Measurements from ENCODE around the gene SULT6B1.
"Not testable (repeated sequence)": the region's sequence is repeated elsewhere in the genome, so short reads cannot be mapped to it uniquely, and the experiment has no call there.

The SULT6B1 gene

GRCh38 chr2:37195862-37196319 lies 7.4 kb upstream of the SULT6B1 start:
- not testable (repeated sequence) for DNase-seq

GRCh38 chr2:37192551-37192950 lies 4.1 kb upstream of the SULT6B1 start:
- DNase-seq, result no peak

GRCh38 chr2:37191747-37192146 lies 3.3 kb upstream of the SULT6B1 start:
- DNase-seq, result no peak

- no peak for DNase-seq
Observed at GRCh38 chr2:37191253-37191652, 2.8 kb upstream of the SULT6B1 start.

- no peak for DNase-seq
Observed at GRCh38 chr2:37190290-37190689, 1.8 kb upstream of the SULT6B1 start.

GRCh38 chr2:37189452-37190153 lies 1.1 kb upstream of the SULT6B1 start:
- DNase-seq, result no peak

GRCh38 chr2:37181726-37182684 lies 6.5 kb downstream of the SULT6B1 start:
- no peak for DNase-seq

GRCh38 chr2:37180640-37181039 lies 7.8 kb downstream of the SULT6B1 start:
- no peak for DNase-seq

- DNase-seq, result no peak
Observed at GRCh38 chr2:37180006-37180639, 8.3 kb downstream of the SULT6B1 start.

- DNase-seq, result no peak
Observed at GRCh38 chr2:37173741-37174140, 14.7 kb downstream of the SULT6B1 start.

GRCh38 chr2:37171624-37171950 lies 16.9 kb downstream of the SULT6B1 start:
- DNase-seq, result no peak

- peak; percentile 32 for DNase-seq
Observed at GRCh38 chr2:37168217-37168981, 20.1 kb downstream of the SULT6B1 start.

GRCh38 chr2:37167636-37168180 lies 20.8 kb downstream of the SULT6B1 start:
- no peak for DNase-seq

- no peak for DNase-seq
Observed at GRCh38 chr2:37164757-37165156, 23.7 kb downstream of the SULT6B1 start.

GRCh38 chr2:37156857-37157714 lies 31.4 kb downstream of the SULT6B1 start, which contains the start of gene EIF2AK2:
Gene EIF2AK2 (minus strand): TSS chr2:37156980. CDS start chr2:37147806, 9,174 bp downstream.
- DNase-seq, result peak; percentile 88

GRCh38 chr2:37156071-37156856 lies 32.2 kb downstream of the SULT6B1 start:
- DNase-seq, result peak; percentile 55

- no peak for DNase-seq
Observed at GRCh38 chr2:37154785-37155184, 33.7 kb downstream of the SULT6B1 start.

- no peak for DNase-seq
Observed at GRCh38 chr2:37153224-37153623, 35.2 kb downstream of the SULT6B1 start.

- DNase-seq, result no peak
Observed at GRCh38 chr2:37149626-37150322, 38.7 kb downstream of the SULT6B1 start.

GRCh38 chr2:37148325-37148724 lies 40.1 kb downstream of the SULT6B1 start:
- no peak for DNase-seq

All from activated CD4-positive, alpha-beta T cell treated with anti-CD3 and anti-CD28 coated beads for 48 hours (primary cell).